Activated T-helper 1 cell treated with anti-CD3 and anti-CD28 coated beads, Interleukin-2, amount 50 U/mL, for 16 hours (primary cell): Measurements from ENCODE around the gene NPTX1.

Source experiments
- DNase-seq, 2 donors: peaks; one replicate each; pipeline ENCODE4 v3.0.0-alpha.2; 2020; ENCODE audit warnings: low read depth in 1 of 2, low spot score in 1 of 2

NPTX1 gene

GRCh38 chr17:80481284-80482057 lies 5.1 kb upstream of the NPTX1 start:
- no peak for DNase-seq

GRCh38 chr17:80480248-80480647 lies 3.8 kb upstream of the NPTX1 start:
- DNase-seq: no peak

GRCh38 chr17:80479246-80479566 lies 2.8 kb upstream of the NPTX1 start:
- DNase-seq: no peak

- no peak for DNase-seq
Measured at GRCh38 chr17:80478487-80479245, 2.3 kb upstream of the NPTX1 start.

- no peak for DNase-seq
Measured at GRCh38 chr17:80477647-80478478, 1.5 kb upstream of the NPTX1 start.

GRCh38 chr17:80476877-80477646 lies 655 bp upstream of the NPTX1 start:
- DNase-seq: no peak

- no peak for DNase-seq
Measured at GRCh38 chr17:80474961-80475909, 1.2 kb downstream of the NPTX1 start.

- DNase-seq: no peak
Measured at GRCh38 chr17:80474231-80474960, 2.0 kb downstream of the NPTX1 start.

- DNase-seq: no peak
Measured at GRCh38 chr17:80473701-80474100, 2.7 kb downstream of the NPTX1 start.

GRCh38 chr17:80472996-80473395 lies 3.4 kb downstream of the NPTX1 start:
- no peak for DNase-seq

GRCh38 chr17:80471922-80472321 lies 4.5 kb downstream of the NPTX1 start:
- DNase-seq: no peak

GRCh38 chr17:80470603-80471002 lies 5.8 kb downstream of the NPTX1 start:
- no peak for DNase-seq

- no peak for DNase-seq
Measured at GRCh38 chr17:80469667-80470066, 6.7 kb downstream of the NPTX1 start.

GRCh38 chr17:80468781-80469493 lies 7.5 kb downstream of the NPTX1 start:
- DNase-seq: no peak

- no peak for DNase-seq
Measured at GRCh38 chr17:80468242-80468641, 8.2 kb downstream of the NPTX1 start.

GRCh38 chr17:80466188-80466705 lies 10.2 kb downstream of the NPTX1 start:
- DNase-seq: no peak

GRCh38 chr17:80465327-80465974 lies 11.0 kb downstream of the NPTX1 start:
- no peak for DNase-seq

- DNase-seq: no peak
Measured at GRCh38 chr17:80464486-80464885, 11.9 kb downstream of the NPTX1 start.
